ENCODE measurements around the gene KRT86. TPM values are rescaled to one million over a fixed set of nuclear protein-coding genes. Genes with fewer than 3 reads are reported as not detected.
A peak's percentile ranks its signal among the peaks of the same experiment; 100 is the strongest.

KRT86 gene
- total RNA-seq, 1 donor from 2014 or later: not detected

DNA sequence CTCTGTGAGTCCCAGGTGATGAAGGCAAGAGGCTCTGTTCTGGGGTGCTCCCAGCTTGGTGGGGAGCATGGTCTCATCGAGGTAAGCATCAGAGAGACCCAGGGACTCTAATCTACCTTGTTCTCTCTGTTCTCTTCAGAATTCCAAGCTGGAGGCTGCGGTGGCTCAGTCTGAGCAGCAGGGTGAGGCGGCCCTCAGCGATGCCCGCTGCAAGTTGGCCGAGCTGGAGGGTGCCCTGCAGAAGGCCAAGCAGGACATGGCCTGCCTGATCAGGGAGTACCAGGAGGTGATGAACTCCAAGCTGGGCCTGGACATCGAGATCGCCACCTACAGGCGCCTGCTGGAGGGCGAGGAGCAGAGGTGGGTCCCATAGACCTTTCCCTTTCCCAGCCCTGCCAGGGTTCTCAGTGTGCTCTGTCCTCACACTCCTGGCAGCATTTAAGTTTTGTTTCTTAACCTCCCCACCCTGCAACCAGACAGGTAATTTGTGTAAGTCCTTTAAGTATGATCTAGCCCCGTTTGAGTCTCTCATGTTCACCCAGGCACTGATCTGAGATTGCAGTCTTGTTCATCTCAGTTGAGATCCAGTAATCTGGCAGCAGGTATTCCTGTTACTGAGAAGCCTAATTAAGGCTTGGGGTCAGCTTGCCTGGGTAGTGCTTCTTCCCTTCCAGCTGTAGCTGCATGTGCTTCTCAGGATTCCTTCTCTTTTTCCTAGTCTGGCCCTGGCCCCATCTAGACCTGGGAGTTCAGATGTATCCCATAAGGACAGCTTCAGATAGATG is 31.7 kb downstream of the KRT86 start:
- Histone ChIP-seq H3K27ac (replicated peaks) (no peak overlapping the region), H3K27me3 (ENCODE audit: low read depth) (peaks cover 68% of the 10 kb centered on the region), H3K36me3 (no peaks in the 10 kb centered on the region), H3K4me1 (peaks cover 11% of the 10 kb centered on the region), H3K4me3 (no peak overlapping the region), H3K9me3 (replicated peaks) (no peaks in the 10 kb centered on the region)
- no peak for DNase-seq
- TF ChIP-seq, protein P1, sequence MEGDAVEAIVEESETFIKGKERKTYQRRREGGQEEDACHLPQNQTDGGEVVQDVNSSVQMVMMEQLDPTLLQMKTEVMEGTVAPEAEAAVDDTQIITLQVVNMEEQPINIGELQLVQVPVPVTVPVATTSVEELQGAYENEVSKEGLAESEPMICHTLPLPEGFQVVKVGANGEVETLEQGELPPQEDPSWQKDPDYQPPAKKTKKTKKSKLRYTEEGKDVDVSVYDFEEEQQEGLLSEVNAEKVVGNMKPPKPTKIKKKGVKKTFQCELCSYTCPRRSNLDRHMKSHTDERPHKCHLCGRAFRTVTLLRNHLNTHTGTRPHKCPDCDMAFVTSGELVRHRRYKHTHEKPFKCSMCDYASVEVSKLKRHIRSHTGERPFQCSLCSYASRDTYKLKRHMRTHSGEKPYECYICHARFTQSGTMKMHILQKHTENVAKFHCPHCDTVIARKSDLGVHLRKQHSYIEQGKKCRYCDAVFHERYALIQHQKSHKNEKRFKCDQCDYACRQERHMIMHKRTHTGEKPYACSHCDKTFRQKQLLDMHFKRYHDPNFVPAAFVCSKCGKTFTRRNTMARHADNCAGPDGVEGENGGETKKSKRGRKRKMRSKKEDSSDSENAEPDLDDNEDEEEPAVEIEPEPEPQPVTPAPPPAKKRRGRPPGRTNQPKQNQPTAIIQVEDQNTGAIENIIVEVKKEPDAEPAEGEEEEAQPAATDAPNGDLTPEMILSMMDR (IDR thresholded peaks at IDR 0.05; ENCODE audit: borderline replicate concordance): peak; percentile 32
- intact Hi-C loops (cut with micrococcal nuclease): no loop called here

DNA sequence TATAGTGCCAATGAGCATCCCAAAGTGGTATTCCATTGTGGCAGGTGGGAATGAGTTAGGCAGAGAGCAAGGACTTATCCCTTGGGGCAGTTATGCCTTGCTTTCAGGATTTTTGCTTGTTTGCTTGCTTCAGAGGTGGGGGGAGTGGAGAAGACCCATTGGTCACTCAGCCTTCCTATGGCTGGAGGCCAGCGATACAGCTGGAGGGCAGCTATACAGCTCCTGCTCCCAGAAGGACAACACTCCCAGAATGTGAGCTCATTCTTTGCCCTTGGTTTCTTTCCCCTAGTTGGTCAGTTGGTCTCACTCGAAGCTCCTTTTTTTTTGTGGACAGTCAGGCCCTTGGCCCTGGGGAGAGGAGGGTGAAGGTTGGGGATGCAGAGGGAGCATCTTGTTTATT is 32.3 kb downstream of the KRT86 start:
- DNase-seq: no peak
- H3K27ac ChIP-seq (replicated peaks): no peak overlapping the region
- H3K36me3 ChIP-seq: no peaks in the 10 kb centered on the region
- peaks cover 68% of the 10 kb centered on the region for H3K27me3 ChIP-seq (ENCODE audit: low read depth)
- no peaks in the 10 kb centered on the region for H3K9me3 ChIP-seq (replicated peaks)
- TF ChIP-seq, protein P1 (IDR thresholded peaks at IDR 0.05; ENCODE audit: borderline replicate concordance): no peak
- H3K4me3 ChIP-seq: no peak overlapping the region
- peaks cover 15% of the 10 kb centered on the region for H3K4me1 ChIP-seq
- intact Hi-C loops (cut with micrococcal nuclease): no loop called here

DNA sequence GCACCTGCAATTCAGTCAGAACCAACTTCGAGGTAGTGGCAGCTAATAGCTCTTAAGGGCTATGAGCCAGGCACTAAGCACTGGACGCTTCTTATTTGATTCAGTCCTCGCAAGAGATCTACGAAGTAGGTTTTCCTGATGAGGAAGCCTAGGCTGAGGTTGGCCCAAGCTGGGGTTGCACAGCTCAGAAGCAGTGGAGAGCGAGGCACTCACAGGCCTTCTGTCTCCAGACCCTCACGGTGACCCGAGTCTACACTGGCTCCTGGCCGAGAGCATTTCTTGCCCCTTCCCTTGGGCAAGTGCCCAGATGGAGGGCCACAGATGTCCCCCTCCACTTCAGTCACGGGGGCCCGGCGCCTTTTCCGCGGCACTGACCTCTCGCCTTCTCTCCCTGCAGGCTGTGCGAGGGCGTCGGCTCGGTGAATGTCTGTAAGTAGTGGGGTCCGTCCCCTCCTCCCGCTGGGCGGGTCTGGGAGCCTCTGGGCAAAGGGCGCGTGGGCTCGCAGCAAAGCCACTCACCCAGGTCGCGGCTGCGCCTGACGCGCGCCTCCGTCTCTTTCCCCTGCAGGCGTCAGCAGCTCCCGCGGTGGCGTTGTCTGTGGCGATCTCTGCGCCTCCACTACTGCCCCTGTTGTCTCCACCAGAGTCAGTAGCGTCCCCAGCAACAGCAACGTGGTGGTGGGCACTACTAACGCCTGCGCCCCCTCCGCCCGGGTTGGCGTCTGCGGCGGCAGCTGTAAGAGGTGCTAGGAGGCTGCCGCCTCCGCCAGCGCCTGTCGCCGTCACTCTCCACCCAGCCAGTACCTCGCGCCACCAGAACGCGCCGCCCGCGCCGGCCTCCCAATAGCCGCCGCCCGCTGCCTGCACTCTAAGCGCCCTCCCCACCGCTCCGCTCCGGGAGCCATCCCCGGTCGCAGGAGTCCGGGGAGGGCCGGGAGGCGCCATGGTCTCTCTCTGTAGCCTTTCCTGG is 33.7 kb downstream of the KRT86 start:
- no peak overlapping the region for H3K27ac ChIP-seq (replicated peaks)
- TF ChIP-seq, protein P1 (IDR thresholded peaks at IDR 0.05; ENCODE audit: borderline replicate concordance): peak; percentile 43
- H3K36me3 ChIP-seq: no peaks in the 10 kb centered on the region
- intact Hi-C loops (cut with micrococcal nuclease): no loop called here
- H3K27me3 ChIP-seq (ENCODE audit: low read depth): peaks cover 79% of the 10 kb centered on the region
- peak; percentile 35 for DNase-seq
- peaks cover 15% of the 10 kb centered on the region for H3K4me1 ChIP-seq
- H3K9me3 ChIP-seq (replicated peaks): no peaks in the 10 kb centered on the region
- H3K4me3 ChIP-seq: peak overlapping the region; percentile 64

DNA sequence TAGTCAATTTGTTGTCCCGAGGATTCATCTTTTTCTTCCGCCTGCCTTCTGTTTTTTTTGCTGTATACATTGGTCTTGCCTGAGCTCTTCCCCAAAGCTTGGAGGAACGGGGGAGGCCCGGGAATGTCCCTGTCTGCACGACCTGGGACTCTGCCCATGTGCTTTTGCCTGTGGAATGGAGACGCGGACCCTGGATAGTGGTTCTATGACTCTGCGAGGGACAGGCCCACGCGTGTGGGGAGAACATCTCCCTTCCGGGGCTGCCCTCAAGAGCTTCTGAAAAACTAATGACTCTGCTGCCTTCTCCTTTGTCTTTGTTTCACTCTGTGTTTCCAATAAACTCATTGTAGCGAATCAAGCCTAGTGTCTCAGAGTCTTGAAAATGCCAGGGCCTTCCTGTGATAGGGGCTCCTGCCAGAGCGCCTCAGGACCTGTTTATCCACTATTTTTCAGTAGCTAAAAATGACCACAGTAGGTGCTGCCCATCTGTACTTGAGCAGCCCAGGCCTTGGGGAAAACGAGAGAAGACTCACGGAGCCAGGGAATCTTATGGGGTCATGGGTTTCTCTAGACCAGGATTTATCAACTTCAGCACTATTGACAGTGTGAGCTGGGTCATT is 34.5 kb downstream of the KRT86 start:
- H3K4me3 ChIP-seq: peak overlapping the region; percentile 64
- intact Hi-C loops (cut with micrococcal nuclease): no loop called here
- TF ChIP-seq, protein P1 (IDR thresholded peaks at IDR 0.05; ENCODE audit: borderline replicate concordance): no peak

DNA sequence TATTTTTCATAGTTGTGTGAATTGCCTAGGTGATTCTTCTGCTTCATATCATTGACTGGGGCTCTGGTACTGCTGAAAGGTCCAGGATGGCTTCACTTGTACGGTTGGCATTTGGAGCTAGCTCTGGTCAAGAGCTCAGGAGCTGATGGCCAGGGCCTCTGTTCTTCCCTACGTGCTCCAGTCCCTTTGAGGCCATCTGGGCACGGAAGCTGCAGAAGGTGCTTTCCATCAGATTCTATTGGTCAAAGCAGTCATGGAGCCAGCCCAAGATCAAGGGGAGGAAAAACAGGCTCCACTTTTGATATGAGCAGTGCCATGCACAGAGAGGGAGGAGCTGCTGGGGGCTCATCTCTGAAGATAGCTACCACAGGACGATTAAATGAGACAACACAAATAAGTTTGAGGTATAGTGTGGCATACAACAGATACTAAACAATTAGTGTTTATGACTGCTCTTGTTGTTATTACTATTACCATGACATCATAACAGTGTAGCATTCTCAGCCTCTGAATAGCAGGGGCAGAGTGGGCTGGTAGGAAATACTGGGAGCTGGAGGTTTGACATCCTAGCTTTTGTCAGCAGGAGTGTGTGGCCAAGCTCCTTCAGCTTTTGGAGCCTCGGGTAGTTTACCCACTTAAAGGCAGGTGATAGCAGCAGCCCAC is 36.3 kb downstream of the KRT86 start:
- Histone ChIP-seq H3K4me1 (peaks cover 15% of the 10 kb centered on the region), H3K27ac (replicated peaks) (no peak overlapping the region), H3K9me3 (replicated peaks) (no peaks in the 10 kb centered on the region), H3K36me3 (no peaks in the 10 kb centered on the region), H3K27me3 (ENCODE audit: low read depth) (peaks cover 95% of the 10 kb centered on the region), H3K4me3 (no peak overlapping the region)
- TF ChIP-seq, protein P1 (IDR thresholded peaks at IDR 0.05; ENCODE audit: borderline replicate concordance): no peak
- DNase-seq: no peak
- intact Hi-C loops (cut with micrococcal nuclease): no loop called here

More for the DNA sequence above, 34.5 kb downstream of the KRT86 start:
- Histone ChIP-seq H3K9me3 (replicated peaks) (no peaks in the 10 kb centered on the region), H3K36me3 (no peaks in the 10 kb centered on the region), H3K4me1 (peaks cover 15% of the 10 kb centered on the region), H3K27me3 (ENCODE audit: low read depth) (peaks cover 87% of the 10 kb centered on the region), H3K27ac (replicated peaks) (no peak overlapping the region)
- no peak for DNase-seq

Data from left ventricle myocardium inferior (tissue), 1 donor.